K562 (cell line): Measurements from ENCODE around the gene DVL3. TPM values are rescaled to one million over a fixed set of nuclear protein-coding genes. Genes with fewer than 3 reads are reported as not detected.

Experiments
- ATAC-seq: fragments of 200-7000 bp; cut with Tn5 transposase; 3 replicates; pipeline ENCODE4 v1.9.1; 2020; ENCODE audit warnings: moderate library complexity
- BruUV-seq: library from RNA; stranded (reverse); fragments of 400-500 nt; replicated peaks from 2 replicates; lab custom pipeline; 2021; lab: Mats Ljungman, UMichigan
- CTCF ChIA-PET: fragments of 300-600 bp; formaldehyde crosslinking; extraction: SDS; loops from one replicate; lab custom pipeline; 2021; ENCODE audit warnings: low intra/inter-chr PET ratio; lab: Yijun Ruan, JAX
- POLR2A ChIA-PET: fragments of 300-600, 350-650 bp; sonication (Branson Sonifier 250); formaldehyde crosslinking; extraction: SDS; loops from one replicate; lab custom pipeline; 2021; ENCODE audit warnings: antibody characterized with exemption, inconsistent platforms; lab: Yijun Ruan, JAX
- DNase-seq, 4 experiments: peaks; one replicate each; pipeline versions ENCODE4 v3.0.0 to v3.0.0-alpha.2; 2011 to 2018; ENCODE audit warnings: low spot score in 3 of 4, mixed read lengths in 3 of 4; ENCODE audit errors: extremely low read depth in 1 of 4
- FAIRE-seq: peaks from 2 replicates; lab custom pipeline; 2011; peaks lifted over from hg19 to GRCh38; lab: Jason Lieb, UNC
- H2AFZ ChIP-seq: 2 replicates; pipeline ENCODE4 v1.6.0; 2011; ENCODE audit warnings: low read depth, low read length, control low read depth, inconsistent platforms
- H3K27ac ChIP-seq: fragments of 200-600 bp; 3 replicates; pipeline ENCODE4 v1.8.0; 2011; ENCODE audit warnings: low read depth, mild to moderate bottlenecking, control low read depth, inconsistent platforms, low read length, moderate library complexity, mixed read lengths; ENCODE audit errors: extremely low read depth
- H3K27me3 ChIP-seq, 2 experiments: fragments of 300-600 bp in 1 of 2; 2 replicates in 1 of 2; 3 replicates in 1 of 2; pipeline versions ENCODE4 v1.6.0 to v1.8.0; 2011; ENCODE audit warnings: inconsistent platforms in 2 of 2, low read length in 2 of 2, mild to moderate bottlenecking in 1 of 2, mixed read lengths in 1 of 2, moderate library complexity in 1 of 2; ENCODE audit not compliant: control insufficient read depth in 2 of 2, insufficient read depth in 2 of 2
- H3K36me3 ChIP-seq: fragments of 300-600 bp; 3 replicates; pipeline ENCODE4 v1.8.0; 2011; ENCODE audit warnings: mild to moderate bottlenecking, low read length, inconsistent platforms; ENCODE audit not compliant: control insufficient read depth, insufficient read depth
- H3K4me1 ChIP-seq, 2 experiments: fragments of 200-600 bp in 1 of 2; replicated peaks in 1 of 2; 2 replicates in 1 of 2; 3 replicates in 1 of 2; pipeline versions ENCODE4 v1.5.1 to v1.8.0; 2011; ENCODE audit warnings: inconsistent platforms in 2 of 2, low read length in 2 of 2, mild to moderate bottlenecking in 1 of 2, mixed read lengths in 1 of 2, moderate library complexity in 1 of 2; ENCODE audit not compliant: control insufficient read depth in 2 of 2, insufficient read depth in 2 of 2
- H3K4me2 ChIP-seq: 2 replicates; pipeline ENCODE4 v1.6.1; 2011; ENCODE audit warnings: low read length, control low read depth, inconsistent platforms, mixed read lengths; ENCODE audit not compliant: insufficient read depth
- H3K4me3 ChIP-seq: fragments of 200-600 bp; sonication (generic), shearing (Covaris generic); 2 replicates; pipeline ENCODE4 v1.5.1; 2016; ENCODE audit warnings: control low read depth, inconsistent platforms
- H3K79me2 ChIP-seq: fragments of 200-600 bp; 3 replicates; pipeline ENCODE4 v1.8.0; 2011; ENCODE audit warnings: low read length, inconsistent platforms; ENCODE audit not compliant: control insufficient read depth, insufficient read depth
- H3K9ac ChIP-seq, 2 experiments: 2 replicates each; pipeline versions ENCODE4 v1.6.0 to v1.6.1; 2011; ENCODE audit warnings: low read depth in 2 of 2, low read length in 2 of 2, control low read depth in 1 of 2, inconsistent platforms in 1 of 2, mild to moderate bottlenecking in 1 of 2, mixed read lengths in 1 of 2; ENCODE audit not compliant: insufficient read depth in 1 of 2
- H3K9me1 ChIP-seq: one replicate; pipeline ENCODE4 v1.6.0; 2011; ENCODE audit warnings: inconsistent platforms, mild to moderate bottlenecking, low read length, moderate library complexity; ENCODE audit not compliant: control insufficient read depth, insufficient read depth
- H3K9me3 ChIP-seq: replicated peaks from 2 replicates; pipeline ENCODE4 v1.5.1; 2011; ENCODE audit warnings: low read depth, low read length, inconsistent platforms; ENCODE audit not compliant: control insufficient read depth, insufficient read depth
- H4K20me1 ChIP-seq: replicated peaks from 2 replicates; pipeline ENCODE4 v1.6.1; 2011; ENCODE audit warnings: low read length, inconsistent platforms, mixed read lengths; ENCODE audit not compliant: control insufficient read depth, insufficient read depth
- ARID1B ChIP-seq: fragments of 450-650 bp; IDR thresholded peaks from 2 replicates; pipeline ENCODE4 v1.6.1; 2016; ENCODE audit warnings: antibody characterized with exemption, mild to moderate bottlenecking, inconsistent platforms
- BCOR ChIP-seq: fragments of 450-650 bp; IDR thresholded peaks from 2 replicates; pipeline ENCODE4 v1.6.1; 2016
- BRF2 ChIP-seq: IDR thresholded peaks from 3 replicates; pipeline ENCODE4 v1.6.1; 2011; ENCODE audit warnings: borderline replicate concordance, mild to moderate bottlenecking; ENCODE audit not compliant: insufficient read length, insufficient read depth
- CBFA2T3 ChIP-seq: fragments of 450-650 bp; IDR thresholded peaks from 2 replicates; pipeline ENCODE4 v1.6.1; 2017
- CTBP1 ChIP-seq: fragments of 450-650 bp; IDR thresholded peaks from 2 replicates; pipeline ENCODE4 v1.6.1; 2016; ENCODE audit warnings: borderline replicate concordance
- ESRRA ChIP-seq: fragments of 450-650 bp; IDR thresholded peaks from 2 replicates; pipeline ENCODE4 v1.6.1; 2014; ENCODE audit warnings: low read depth, mild to moderate bottlenecking, moderate library complexity, borderline replicate concordance
- FOXM1 ChIP-seq, 2 experiments: fragments of 450-650 bp in 1 of 2; sonication (generic) in 1 of 2; formaldehyde crosslinking in 1 of 2; IDR thresholded peaks; 2 replicates each; pipeline versions ENCODE4 v1.6.1 to v1.9.0; 2017 to 2022; ENCODE audit warnings: low read depth in 2 of 2, mild to moderate bottlenecking in 2 of 2, missing genetic modification reagents in 1 of 2, moderate library complexity in 1 of 2
- KDM1A ChIP-seq, 2 experiments: fragments of 450-650 bp; IDR thresholded peaks; 2 replicates each; pipeline ENCODE4 v1.6.1; 2016; ENCODE audit warnings: mild to moderate bottlenecking in 2 of 2
- L3MBTL2 ChIP-seq: fragments of 450-650 bp; IDR thresholded peaks from 2 replicates; pipeline ENCODE4 v1.6.1; 2016; ENCODE audit warnings: mild to moderate bottlenecking, moderate library complexity
- LEF1 ChIP-seq: fragments of 450-650 bp; IDR thresholded peaks from 2 replicates; pipeline ENCODE4 v1.6.1; 2016; ENCODE audit warnings: mild to moderate bottlenecking
- MITF ChIP-seq: IDR thresholded peaks from 2 replicates; pipeline ENCODE4 v1.6.1; 2014; ENCODE audit warnings: antibody characterized with exemption
- RCOR1 ChIP-seq, 2 experiments: IDR thresholded peaks; 2 replicates each; pipeline ENCODE4 v1.6.1; 2012; ENCODE audit warnings: low read depth in 2 of 2, low read length in 2 of 2, borderline replicate concordance in 1 of 2, improper control_type of control experiment in 1 of 2
- TBP ChIP-seq: optimal IDR thresholded peaks from 2 replicates; pipeline ENCODE3; 2011; ENCODE audit warnings: low read depth, low read length, improper control_type of control experiment
- TCF3 ChIP-seq: sonication (generic); formaldehyde crosslinking; IDR thresholded peaks from 2 replicates; pipeline ENCODE4 v1.4.0; 2020; ENCODE audit warnings: mild to moderate bottlenecking, missing genetic modification reagents
- ZBTB26 ChIP-seq: fragments of 450-650 bp; formaldehyde crosslinking; IDR thresholded peaks from 2 replicates; pipeline ENCODE4 v1.4.0; 2022; ENCODE audit warnings: missing genetic modification characterization
- ZNF134 ChIP-seq: fragments of 250-450 bp; sonication (Bioruptor Pico); conservative IDR thresholded peaks from 2 replicates; pipeline ENCODE4 v1.4.0; 2020
- ZNF239 ChIP-seq: fragments of 250-450 bp; sonication (Bioruptor Pico); IDR thresholded peaks from 2 replicates; pipeline ENCODE4 v1.4.0; 2020; ENCODE audit warnings: mild to moderate bottlenecking
- ZNF785 ChIP-seq: fragments of 250-450 bp; sonication (Bioruptor Pico); IDR thresholded peaks from 2 replicates; pipeline ENCODE4 v1.4.0; 2020; ENCODE audit warnings: mild to moderate bottlenecking
- WGBS: fragments of 100-300 bp; shearing (Covaris generic); methylation state at CpG from one replicate; pipeline ENCODE4 v1.1.6; 2016; ENCODE audit warnings: low coverage, mixed read lengths; ENCODE audit not compliant: insufficient coverage; ENCODE audit errors: missing lambda C conversion rate; 5-methylcytosine and 5-hydroxymethylcytosine counted together
- in situ Hi-C: fragments of 300-500 bp; cut with MboI; formaldehyde crosslinking; loops from 4 replicates; pipeline ENCODE4 v1.15.0; 2018; ENCODE audit warnings: inconsistent platforms, mixed read lengths
- intact Hi-C: fragments of 100-400 bp; cut with micrococcal nuclease; formaldehyde crosslinking; loops from 2 replicates; pipeline ENCODE4 v1.14.2; 2022
- polyA plus RNA-seq, 8 experiments: library from polyadenylated mRNA; depleted of rRNA in 4 of 8; stranded (reverse) in 5 of 8; unstranded in 3 of 8; fragments of >200 nt; fragmentation: Nextera tagmentation in 2 of 8; fragmentation: Illumina TruSeq in 1 of 8; extraction: Ambion mirVana in 2 of 8; extraction: Trizol in 1 of 8; gene quantifications; 2 replicates each; pipeline versions ENCODE4 v1.2.1 to v1.2.3, GENCODE V29; 2011 to 2014; ENCODE audit warnings: inconsistent platforms in 1 of 8, missing spikeins in 1 of 8
- total RNA-seq, 7 experiments: library from RNA; depleted of rRNA in 6 of 7; stranded (reverse); fragments of >200 nt in 6 of 7; fragmentation: Illumina TruSeq in 2 of 7; extraction: Trizol in 2 of 7; gene quantifications; 2 replicates each; pipeline versions ENCODE4 v1.2.1 to v1.2.3, GENCODE V29; 2011 to 2021; ENCODE audit warnings: low replicate concordance in 1 of 7

DVL3 gene
- total and polyA plus RNA-seq, 9 of the 15 experiments (the other 6 are each of a cell fraction or from before 2014, with no cell fraction given): 3.1 to 57.9 (median 20.1) TPM

GRCh38 chr3:184154885-184155643 is at the start of gene DVL3 (continued):
- TF ChIP-seq KDM1A (IDR thresholded peaks at IDR 0.05): peak; percentile 27 to 35; a peak in 1 of 4 replicates
- no peak for TF ChIP-seq ZNF785 (CRISPR knock-in tag)
- no peak for TF ChIP-seq ZNF134
- no peak for TF ChIP-seq ZNF239 (CRISPR knock-in tag)

- BruUV-seq: no TSS peak
- Histone ChIP-seq H3K36me3 (no peaks in the 10 kb centered on the region), H3K4me1 (peaks cover 0 to 3% of the 10 kb centered on the region in 2 experiments; a peak in 2 of 5 replicates), H3K9me3 (no peaks in the 10 kb centered on the region), H3K79me2 (no peaks in the 10 kb centered on the region), H3K9ac (no peak overlapping the region; a peak in 1 of 4 replicates), H3K27me3 (no peaks in the 10 kb centered on the region), H3K27ac (no peak overlapping the region; the same call in 2 of the 3 replicates), H3K4me2 (peak overlapping the region; percentile 40), H4K20me1 (no peaks in the 10 kb centered on the region), H3K4me3 (no peak overlapping the region), H3K9me1 (no peaks in the 10 kb centered on the region), H2AFZ (peak overlapping the region; percentile 46)
- WGBS: 0% methylated on average over 7 of the region's 7 CpGs
- intact Hi-C loops (no loop called here), in situ Hi-C loops (no loop called here)
- CTCF ChIA-PET: no interaction called here
- peak; percentile 78 for ATAC-seq
- peak in 1 of 4 experiments; percentile 68 for DNase-seq
- FAIRE-seq: peak; percentile 73
- POLR2A ChIA-PET: interaction anchor here (0.6 kb wide), 2 partner anchors 10 to 120 kb away, joined by 3 to 4 read pairs; no protein-coding TSS in a partner anchor
- TF ChIP-seq L3MBTL2 (peak; percentile 40; the same call in 1 of the 2 replicates), ARID1B (peak; percentile 86), CBFA2T3 (peak; percentile 31; the same call in 1 of the 2 replicates), LEF1 (peak; percentile 61; the same call in 1 of the 2 replicates), TCF3 (CRISPR knock-in tag) (no peak), CTBP1 (peak; percentile 58; the same call in 1 of the 2 replicates), ZBTB26 (no peak), BCOR (peak; percentile 45), RCOR1 (IDR thresholded peaks at IDR 0.05; ENCODE audit: borderline replicate concordance in 1 of 2, low read depth in 2 of 2, low read length in 2 of 2) (0 out of 4 replicates have a peak, but pooled peaks of 1 of the 2 experiments have one; percentile 26), MITF (0 out of 2 replicates have a peak, but pooled peaks have one; percentile 31), TBP (no peak), ESRRA (peak; percentile 75), FOXM1 (IDR thresholded peaks at IDR 0.05; ENCODE audit: low read depth) (peak; percentile 66; the same call in 1 of the 2 replicates), FOXM1 (CRISPR knock-in tag; IDR thresholded peaks at IDR 0.05; ENCODE audit: low read depth) (no peak), BRF2 (no peak)
Measured at GRCh38 chr3:184110316-184110725, 44.9 kb upstream of the DVL3 start.
